ENCODE data around the gene ARHGEF33.

DNA sequence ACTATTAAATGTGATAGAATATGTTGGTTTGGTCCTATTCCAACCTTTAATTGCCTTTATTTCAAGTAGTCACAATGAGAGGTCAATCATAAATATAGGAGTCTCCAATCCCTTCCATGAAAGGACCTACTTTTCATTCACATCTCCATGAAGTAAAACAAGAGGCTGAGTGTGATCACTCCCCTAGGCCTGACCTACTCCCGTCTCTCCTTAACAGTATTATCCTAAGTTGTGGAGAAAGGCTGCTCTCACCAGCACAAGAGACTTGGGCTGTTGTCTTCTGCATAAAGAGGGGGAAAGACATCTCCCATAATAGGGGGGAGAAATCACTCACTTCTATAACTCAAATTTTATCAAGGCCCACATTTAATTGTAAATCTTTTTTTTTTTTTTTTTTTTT lies 125.7 kb downstream of the ARHGEF33 start:
- TF ChIP-seq, protein P1, sequence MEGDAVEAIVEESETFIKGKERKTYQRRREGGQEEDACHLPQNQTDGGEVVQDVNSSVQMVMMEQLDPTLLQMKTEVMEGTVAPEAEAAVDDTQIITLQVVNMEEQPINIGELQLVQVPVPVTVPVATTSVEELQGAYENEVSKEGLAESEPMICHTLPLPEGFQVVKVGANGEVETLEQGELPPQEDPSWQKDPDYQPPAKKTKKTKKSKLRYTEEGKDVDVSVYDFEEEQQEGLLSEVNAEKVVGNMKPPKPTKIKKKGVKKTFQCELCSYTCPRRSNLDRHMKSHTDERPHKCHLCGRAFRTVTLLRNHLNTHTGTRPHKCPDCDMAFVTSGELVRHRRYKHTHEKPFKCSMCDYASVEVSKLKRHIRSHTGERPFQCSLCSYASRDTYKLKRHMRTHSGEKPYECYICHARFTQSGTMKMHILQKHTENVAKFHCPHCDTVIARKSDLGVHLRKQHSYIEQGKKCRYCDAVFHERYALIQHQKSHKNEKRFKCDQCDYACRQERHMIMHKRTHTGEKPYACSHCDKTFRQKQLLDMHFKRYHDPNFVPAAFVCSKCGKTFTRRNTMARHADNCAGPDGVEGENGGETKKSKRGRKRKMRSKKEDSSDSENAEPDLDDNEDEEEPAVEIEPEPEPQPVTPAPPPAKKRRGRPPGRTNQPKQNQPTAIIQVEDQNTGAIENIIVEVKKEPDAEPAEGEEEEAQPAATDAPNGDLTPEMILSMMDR (IDR thresholded peaks at IDR 0.05) = no peak
- no peak for TF ChIP-seq ZFX (IDR thresholded peaks at IDR 0.05; ENCODE audit: borderline replicate concordance)

All from 22Rv1 (cell line).